ENCODE results near the gene CNN1. TPM values are rescaled to one million over a fixed set of nuclear protein-coding genes. Genes with fewer than 3 reads are reported as not detected.

Gene CNN1
- total and polyA plus RNA-seq, 9 of the 15 experiments (the other 6 are each of a cell fraction or from before 2014, with no cell fraction given): 0.23 to 10.6 (median 5.2) TPM

DNA sequence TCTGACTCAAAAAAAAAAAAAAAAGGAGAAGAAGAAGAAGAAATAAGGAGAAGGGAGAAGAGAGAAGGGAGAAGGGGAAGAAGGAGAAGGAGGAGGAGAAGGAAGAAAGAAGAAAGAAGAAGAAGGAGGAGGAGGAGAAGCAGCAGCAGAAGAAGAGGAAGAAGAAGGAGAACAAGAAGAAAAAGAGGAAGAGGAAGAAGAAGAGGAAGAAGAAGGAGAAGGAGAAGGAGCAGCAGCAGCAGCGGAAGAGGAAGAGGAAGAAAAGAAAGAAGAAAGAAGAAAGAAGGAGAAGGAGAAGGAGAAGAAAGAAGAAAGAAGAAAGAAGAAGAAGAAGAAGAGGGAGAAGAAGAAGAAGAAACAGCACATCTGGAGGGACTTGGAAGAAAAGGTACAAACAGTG, 4.1 kb upstream of the CNN1 start (continued):
- TF ChIP-seq ZNF445 (CRISPR knock-in tag; IDR thresholded peaks at IDR 0.05; ENCODE audit: low read depth) (no peak), ZNF324 (CRISPR knock-in tag; IDR thresholded peaks at IDR 0.05) (no peak), NFIX (CRISPR knock-in tag; IDR thresholded peaks at IDR 0.05; ENCODE audit: low read depth) (no peak), TEAD4 (IDR thresholded peaks at IDR 0.05; ENCODE audit: low read length) (no peak), TEAD4 (CRISPR knock-in tag; IDR thresholded peaks at IDR 0.05; ENCODE audit: borderline replicate concordance) (no peak), HNRNPH1 (optimal IDR thresholded peaks at IDR 0.05; ENCODE audit: low read depth, low read length) (no peak), RBM17 (IDR thresholded peaks at IDR 0.05; ENCODE audit: borderline replicate concordance, low read depth, low read length) (no peak), CEBPB (tag; IDR thresholded peaks at IDR 0.05) (no peak), EWSR1 (IDR thresholded peaks at IDR 0.05; ENCODE audit: borderline replicate concordance, low read depth, partially characterized antibody) (no peak), POU5F1 (IDR thresholded peaks at IDR 0.05; ENCODE audit: borderline replicate concordance, low read depth, low read length, partially characterized antibody) (no peak), NFE2 (IDR thresholded peaks at IDR 0.05; ENCODE audit: low read depth) (no peak)
- TF ChIP-seq, protein P1, sequence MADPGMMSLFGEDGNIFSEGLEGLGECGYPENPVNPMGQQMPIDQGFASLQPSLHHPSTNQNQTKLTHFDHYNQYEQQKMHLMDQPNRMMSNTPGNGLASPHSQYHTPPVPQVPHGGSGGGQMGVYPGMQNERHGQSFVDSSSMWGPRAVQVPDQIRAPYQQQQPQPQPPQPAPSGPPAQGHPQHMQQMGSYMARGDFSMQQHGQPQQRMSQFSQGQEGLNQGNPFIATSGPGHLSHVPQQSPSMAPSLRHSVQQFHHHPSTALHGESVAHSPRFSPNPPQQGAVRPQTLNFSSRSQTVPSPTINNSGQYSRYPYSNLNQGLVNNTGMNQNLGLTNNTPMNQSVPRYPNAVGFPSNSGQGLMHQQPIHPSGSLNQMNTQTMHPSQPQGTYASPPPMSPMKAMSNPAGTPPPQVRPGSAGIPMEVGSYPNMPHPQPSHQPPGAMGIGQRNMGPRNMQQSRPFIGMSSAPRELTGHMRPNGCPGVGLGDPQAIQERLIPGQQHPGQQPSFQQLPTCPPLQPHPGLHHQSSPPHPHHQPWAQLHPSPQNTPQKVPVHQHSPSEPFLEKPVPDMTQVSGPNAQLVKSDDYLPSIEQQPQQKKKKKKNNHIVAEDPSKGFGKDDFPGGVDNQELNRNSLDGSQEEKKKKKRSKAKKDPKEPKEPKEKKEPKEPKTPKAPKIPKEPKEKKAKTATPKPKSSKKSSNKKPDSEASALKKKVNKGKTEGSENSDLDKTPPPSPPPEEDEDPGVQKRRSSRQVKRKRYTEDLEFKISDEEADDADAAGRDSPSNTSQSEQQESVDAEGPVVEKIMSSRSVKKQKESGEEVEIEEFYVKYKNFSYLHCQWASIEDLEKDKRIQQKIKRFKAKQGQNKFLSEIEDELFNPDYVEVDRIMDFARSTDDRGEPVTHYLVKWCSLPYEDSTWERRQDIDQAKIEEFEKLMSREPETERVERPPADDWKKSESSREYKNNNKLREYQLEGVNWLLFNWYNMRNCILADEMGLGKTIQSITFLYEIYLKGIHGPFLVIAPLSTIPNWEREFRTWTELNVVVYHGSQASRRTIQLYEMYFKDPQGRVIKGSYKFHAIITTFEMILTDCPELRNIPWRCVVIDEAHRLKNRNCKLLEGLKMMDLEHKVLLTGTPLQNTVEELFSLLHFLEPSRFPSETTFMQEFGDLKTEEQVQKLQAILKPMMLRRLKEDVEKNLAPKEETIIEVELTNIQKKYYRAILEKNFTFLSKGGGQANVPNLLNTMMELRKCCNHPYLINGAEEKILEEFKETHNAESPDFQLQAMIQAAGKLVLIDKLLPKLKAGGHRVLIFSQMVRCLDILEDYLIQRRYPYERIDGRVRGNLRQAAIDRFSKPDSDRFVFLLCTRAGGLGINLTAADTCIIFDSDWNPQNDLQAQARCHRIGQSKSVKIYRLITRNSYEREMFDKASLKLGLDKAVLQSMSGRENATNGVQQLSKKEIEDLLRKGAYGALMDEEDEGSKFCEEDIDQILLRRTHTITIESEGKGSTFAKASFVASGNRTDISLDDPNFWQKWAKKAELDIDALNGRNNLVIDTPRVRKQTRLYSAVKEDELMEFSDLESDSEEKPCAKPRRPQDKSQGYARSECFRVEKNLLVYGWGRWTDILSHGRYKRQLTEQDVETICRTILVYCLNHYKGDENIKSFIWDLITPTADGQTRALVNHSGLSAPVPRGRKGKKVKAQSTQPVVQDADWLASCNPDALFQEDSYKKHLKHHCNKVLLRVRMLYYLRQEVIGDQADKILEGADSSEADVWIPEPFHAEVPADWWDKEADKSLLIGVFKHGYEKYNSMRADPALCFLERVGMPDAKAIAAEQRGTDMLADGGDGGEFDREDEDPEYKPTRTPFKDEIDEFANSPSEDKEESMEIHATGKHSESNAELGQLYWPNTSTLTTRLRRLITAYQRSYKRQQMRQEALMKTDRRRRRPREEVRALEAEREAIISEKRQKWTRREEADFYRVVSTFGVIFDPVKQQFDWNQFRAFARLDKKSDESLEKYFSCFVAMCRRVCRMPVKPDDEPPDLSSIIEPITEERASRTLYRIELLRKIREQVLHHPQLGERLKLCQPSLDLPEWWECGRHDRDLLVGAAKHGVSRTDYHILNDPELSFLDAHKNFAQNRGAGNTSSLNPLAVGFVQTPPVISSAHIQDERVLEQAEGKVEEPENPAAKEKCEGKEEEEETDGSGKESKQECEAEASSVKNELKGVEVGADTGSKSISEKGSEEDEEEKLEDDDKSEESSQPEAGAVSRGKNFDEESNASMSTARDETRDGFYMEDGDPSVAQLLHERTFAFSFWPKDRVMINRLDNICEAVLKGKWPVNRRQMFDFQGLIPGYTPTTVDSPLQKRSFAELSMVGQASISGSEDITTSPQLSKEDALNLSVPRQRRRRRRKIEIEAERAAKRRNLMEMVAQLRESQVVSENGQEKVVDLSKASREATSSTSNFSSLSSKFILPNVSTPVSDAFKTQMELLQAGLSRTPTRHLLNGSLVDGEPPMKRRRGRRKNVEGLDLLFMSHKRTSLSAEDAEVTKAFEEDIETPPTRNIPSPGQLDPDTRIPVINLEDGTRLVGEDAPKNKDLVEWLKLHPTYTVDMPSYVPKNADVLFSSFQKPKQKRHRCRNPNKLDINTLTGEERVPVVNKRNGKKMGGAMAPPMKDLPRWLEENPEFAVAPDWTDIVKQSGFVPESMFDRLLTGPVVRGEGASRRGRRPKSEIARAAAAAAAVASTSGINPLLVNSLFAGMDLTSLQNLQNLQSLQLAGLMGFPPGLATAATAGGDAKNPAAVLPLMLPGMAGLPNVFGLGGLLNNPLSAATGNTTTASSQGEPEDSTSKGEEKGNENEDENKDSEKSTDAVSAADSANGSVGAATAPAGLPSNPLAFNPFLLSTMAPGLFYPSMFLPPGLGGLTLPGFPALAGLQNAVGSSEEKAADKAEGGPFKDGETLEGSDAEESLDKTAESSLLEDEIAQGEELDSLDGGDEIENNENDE (IDR thresholded peaks at IDR 0.05; ENCODE audit: low read depth, low read length): no peak
- TF ChIP-seq, protein P2, sequence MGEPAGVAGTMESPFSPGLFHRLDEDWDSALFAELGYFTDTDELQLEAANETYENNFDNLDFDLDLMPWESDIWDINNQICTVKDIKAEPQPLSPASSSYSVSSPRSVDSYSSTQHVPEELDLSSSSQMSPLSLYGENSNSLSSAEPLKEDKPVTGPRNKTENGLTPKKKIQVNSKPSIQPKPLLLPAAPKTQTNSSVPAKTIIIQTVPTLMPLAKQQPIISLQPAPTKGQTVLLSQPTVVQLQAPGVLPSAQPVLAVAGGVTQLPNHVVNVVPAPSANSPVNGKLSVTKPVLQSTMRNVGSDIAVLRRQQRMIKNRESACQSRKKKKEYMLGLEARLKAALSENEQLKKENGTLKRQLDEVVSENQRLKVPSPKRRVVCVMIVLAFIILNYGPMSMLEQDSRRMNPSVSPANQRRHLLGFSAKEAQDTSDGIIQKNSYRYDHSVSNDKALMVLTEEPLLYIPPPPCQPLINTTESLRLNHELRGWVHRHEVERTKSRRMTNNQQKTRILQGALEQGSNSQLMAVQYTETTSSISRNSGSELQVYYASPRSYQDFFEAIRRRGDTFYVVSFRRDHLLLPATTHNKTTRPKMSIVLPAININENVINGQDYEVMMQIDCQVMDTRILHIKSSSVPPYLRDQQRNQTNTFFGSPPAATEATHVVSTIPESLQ (CRISPR knock-in tag; IDR thresholded peaks at IDR 0.05): no peak
- TF ChIP-seq, protein P3, sequence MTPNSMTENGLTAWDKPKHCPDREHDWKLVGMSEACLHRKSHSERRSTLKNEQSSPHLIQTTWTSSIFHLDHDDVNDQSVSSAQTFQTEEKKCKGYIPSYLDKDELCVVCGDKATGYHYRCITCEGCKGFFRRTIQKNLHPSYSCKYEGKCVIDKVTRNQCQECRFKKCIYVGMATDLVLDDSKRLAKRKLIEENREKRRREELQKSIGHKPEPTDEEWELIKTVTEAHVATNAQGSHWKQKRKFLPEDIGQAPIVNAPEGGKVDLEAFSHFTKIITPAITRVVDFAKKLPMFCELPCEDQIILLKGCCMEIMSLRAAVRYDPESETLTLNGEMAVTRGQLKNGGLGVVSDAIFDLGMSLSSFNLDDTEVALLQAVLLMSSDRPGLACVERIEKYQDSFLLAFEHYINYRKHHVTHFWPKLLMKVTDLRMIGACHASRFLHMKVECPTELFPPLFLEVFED (CRISPR knock-in tag; conservative IDR thresholded peaks at IDR 0.05): 0 out of 2 replicates have a peak, but pooled peaks have one; percentile 64
